Endodermal cell (in vitro differentiated cells): ENCODE results near the gene DNAJB13. TPM values are rescaled to one million over a fixed set of nuclear protein-coding genes. Genes with fewer than 3 reads are reported as not detected.

Experiments used
- DNase-seq: peaks from one replicate; pipeline ENCODE4 v3.0.0-alpha.2; 2017
- H3K27ac ChIP-seq: 2 replicates; pipeline ENCODE4 v1.5.1; 2013; ENCODE audit warnings: mild to moderate bottlenecking, low read depth, low read length, moderate library complexity
- H3K27me3 ChIP-seq: 2 replicates; pipeline ENCODE4 v1.6.1; 2013; ENCODE audit warnings: mild to moderate bottlenecking, low read length, moderate library complexity; ENCODE audit not compliant: insufficient read depth, control insufficient read depth, poor library complexity, severe bottlenecking
- H3K36me3 ChIP-seq: 2 replicates; pipeline ENCODE4 v1.7.0; 2013; ENCODE audit warnings: mild to moderate bottlenecking, low read length, moderate library complexity; ENCODE audit not compliant: control insufficient read depth, insufficient read depth
- H3K4me1 ChIP-seq: one replicate; pipeline ENCODE4 v1.7.0; 2013; ENCODE audit warnings: low read length; ENCODE audit not compliant: control insufficient read depth, insufficient read depth
- H3K4me3 ChIP-seq: 2 replicates; pipeline ENCODE4 v1.5.1; 2013; ENCODE audit warnings: mild to moderate bottlenecking, low read length, moderate library complexity
- H3K9ac ChIP-seq: 2 replicates; pipeline ENCODE4 v1.6.1; 2013; ENCODE audit warnings: mild to moderate bottlenecking, low read length, moderate library complexity; ENCODE audit not compliant: poor library complexity, severe bottlenecking; ENCODE audit errors: extremely low read depth
- H3K9me3 ChIP-seq: 2 replicates; pipeline ENCODE4 v1.6.1; 2013; ENCODE audit warnings: mild to moderate bottlenecking, low read length, moderate library complexity; ENCODE audit not compliant: control insufficient read depth
- H3K27ac Mint-ChIP-seq: 2 replicates; pipeline ENCODE4 v1.8.0; 2020; ENCODE audit warnings: mixed read lengths
- H3K27me3 Mint-ChIP-seq: 2 replicates; pipeline ENCODE4 v1.8.0; 2021; ENCODE audit warnings: mild to moderate bottlenecking, mixed read lengths; ENCODE audit not compliant: insufficient read depth
- H3K36me3 Mint-ChIP-seq: 2 replicates; pipeline ENCODE4 v1.8.0; 2020; ENCODE audit warnings: low read depth, mixed read lengths
- H3K4me1 Mint-ChIP-seq: 2 replicates; pipeline ENCODE4 v1.8.0; 2020; ENCODE audit warnings: mixed read lengths
- H3K4me3 Mint-ChIP-seq: 2 replicates; pipeline ENCODE4 v1.8.0; 2020; ENCODE audit warnings: mild to moderate bottlenecking, moderate library complexity, mixed read lengths
- H3K9me3 Mint-ChIP-seq: 2 replicates; pipeline ENCODE4 v1.8.0; 2020; ENCODE audit warnings: mild to moderate bottlenecking, mixed read lengths
- CTCF ChIP-seq: fragments of 200-600 bp; sonication (generic); conservative IDR thresholded peaks from 2 replicates; pipeline ENCODE4 v1.5.0; 2021; ENCODE audit warnings: antibody characterized with exemption, mild to moderate bottlenecking
- WGBS, 2 experiments: methylation state at CpG; one replicate each; pipeline versions ENCODE4 v1.1.5 to v1.1.7; 2013; ENCODE audit warnings: missing lambda C conversion rate in 2 of 2, mixed read lengths in 1 of 2; ENCODE audit not compliant: insufficient coverage in 1 of 2, insufficient read length in 1 of 2; 5-methylcytosine and 5-hydroxymethylcytosine counted together
- total RNA-seq, 2 donors: library from RNA; stranded (reverse); fragmentation: NEBNext Ultra II Directional in 1 of 2; extraction: Animal tissue kit (Norgen Biotek cat#: 25700) in 1 of 2; gene quantifications; 2 replicates in 1 of 2; 3 replicates in 1 of 2; pipeline ENCODE4 v1.2.1, GENCODE V29; 2021

DNAJB13 gene
- total RNA-seq, 2 donors from 2014 or later = 0.44 to 1.2 TPM

- peak overlapping the region; percentile 8 for H3K27ac Mint-ChIP-seq
- no peak overlapping the region for H3K4me3 ChIP-seq
- H3K27me3 Mint-ChIP-seq = peaks cover 8% of the 10 kb centered on the region
- no peaks in the 10 kb centered on the region for H3K4me1 ChIP-seq
- 86 to 89% methylated on average over 12 to 15 of the region's 15 CpGs for WGBS, 2 experiments
- no peaks in the 10 kb centered on the region for H3K27me3 ChIP-seq
- no peak for DNase-seq
- no peaks in the 10 kb centered on the region for H3K9me3 Mint-ChIP-seq
- no peak for TF ChIP-seq CTCF
- no peaks in the 10 kb centered on the region for H3K36me3 ChIP-seq
- peaks cover 6% of the 10 kb centered on the region for H3K4me1 Mint-ChIP-seq
- no peaks in the 10 kb centered on the region for H3K36me3 Mint-ChIP-seq
- H3K4me3 Mint-ChIP-seq = no peak overlapping the region
- H3K9ac ChIP-seq = no peak overlapping the region
- no peaks in the 10 kb centered on the region for H3K9me3 ChIP-seq
- H3K27ac ChIP-seq = no peak overlapping the region
Observed at GRCh38 chr11:73968356-73968966, 17.6 kb downstream of the DNAJB13 start.

DNA sequence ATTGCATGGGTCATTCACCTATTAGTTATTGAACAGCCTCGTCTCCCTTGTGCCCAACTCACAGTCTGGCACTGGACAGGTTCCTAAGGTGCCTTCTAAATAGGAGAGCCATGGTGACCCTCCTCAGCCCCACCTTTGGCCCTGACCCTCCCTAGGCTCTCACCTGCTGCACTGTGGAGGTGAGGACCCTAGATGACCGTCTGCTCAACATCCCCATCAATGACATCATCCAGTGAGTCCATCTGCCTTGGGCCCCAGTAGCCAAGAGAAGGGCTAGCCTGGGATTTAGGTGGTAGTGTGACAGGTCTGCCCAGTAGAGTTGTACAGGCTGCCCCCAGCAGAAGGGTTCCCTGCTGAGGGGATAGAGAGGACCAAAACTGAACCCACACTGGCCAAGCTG is 18.3 kb downstream of the DNAJB13 start:
- no peaks in the 10 kb centered on the region for H3K9me3 ChIP-seq
- Mint-ChIP-seq H3K4me3 (no peak overlapping the region), H3K27me3 (peaks cover 6% of the 10 kb centered on the region), H3K9me3 (no peaks in the 10 kb centered on the region), H3K36me3 (peaks cover 4% of the 10 kb centered on the region), H3K27ac (no peak overlapping the region), H3K4me1 (peaks cover 3% of the 10 kb centered on the region)
- H3K27ac ChIP-seq = no peak overlapping the region
- WGBS, 2 experiments = 87 to 100% methylated on average over 1 to 2 of the region's 2 CpGs
- DNase-seq = no peak
- no peaks in the 10 kb centered on the region for H3K4me1 ChIP-seq
- H3K36me3 ChIP-seq = peaks cover 3% of the 10 kb centered on the region
- no peak overlapping the region for H3K9ac ChIP-seq
- no peaks in the 10 kb centered on the region for H3K27me3 ChIP-seq
- H3K4me3 ChIP-seq = no peak overlapping the region
- no peak for TF ChIP-seq CTCF

GRCh38 chr11:73969991-73970800 is 19.4 kb downstream of the DNAJB13 start:
- Mint-ChIP-seq H3K4me3 (no peak overlapping the region), H3K4me1 (no peaks in the 10 kb centered on the region), H3K36me3 (peaks cover 14% of the 10 kb centered on the region), H3K27me3 (peaks cover 4% of the 10 kb centered on the region), H3K9me3 (no peaks in the 10 kb centered on the region), H3K27ac (no peak overlapping the region)
- WGBS, 2 experiments = 87 to 88% methylated on average over 6 to 12 of the region's 13 CpGs
- H3K36me3 ChIP-seq = peaks cover 11% of the 10 kb centered on the region
- H3K9ac ChIP-seq = no peak overlapping the region
- no peak for DNase-seq
- no peak for TF ChIP-seq CTCF
- H3K4me1 ChIP-seq = no peaks in the 10 kb centered on the region
- no peak overlapping the region for H3K27ac ChIP-seq
- H3K9me3 ChIP-seq = no peaks in the 10 kb centered on the region
- H3K27me3 ChIP-seq = no peaks in the 10 kb centered on the region
- no peak overlapping the region for H3K4me3 ChIP-seq
